Osteocyte (in vitro differentiated cells): ENCODE measurements around the gene NXN. TPM values are rescaled to one million over a fixed set of nuclear protein-coding genes. Genes with fewer than 3 reads are reported as not detected.
"Not testable (repeated sequence)": the region's sequence is repeated elsewhere in the genome, so short reads cannot be mapped to it uniquely, and the experiment has no call there.

Experiments
- DNase-seq: peaks from one replicate; pipeline ENCODE4 v3.0.0; 2021; ENCODE audit warnings: mixed read lengths; ENCODE audit not compliant: unreplicated experiment; ENCODE audit errors: extremely low spot score
- H3K27ac Mint-ChIP-seq: one replicate; pipeline ENCODE4 v1.8.0; 2021; ENCODE audit warnings: mild to moderate bottlenecking, mixed read lengths; ENCODE audit not compliant: unreplicated experiment
- H3K27me3 Mint-ChIP-seq: one replicate; pipeline ENCODE4 v1.8.0; 2021; ENCODE audit warnings: mixed read lengths; ENCODE audit not compliant: unreplicated experiment
- H3K36me3 Mint-ChIP-seq: one replicate; pipeline ENCODE4 v1.8.0; 2021; ENCODE audit warnings: mixed read lengths; ENCODE audit not compliant: unreplicated experiment
- H3K4me1 Mint-ChIP-seq: one replicate; pipeline ENCODE4 v1.8.0; 2021; ENCODE audit warnings: mixed read lengths; ENCODE audit not compliant: unreplicated experiment
- H3K4me3 Mint-ChIP-seq: one replicate; pipeline ENCODE4 v1.8.0; 2021; ENCODE audit warnings: mild to moderate bottlenecking, moderate library complexity, mixed read lengths; ENCODE audit not compliant: unreplicated experiment
- H3K9me3 Mint-ChIP-seq: one replicate; pipeline ENCODE4 v1.8.0; 2021; ENCODE audit warnings: mixed read lengths; ENCODE audit not compliant: unreplicated experiment
- CTCF ChIP-seq: fragments of 200-600 bp; sonication (generic); IDR thresholded peaks from 2 replicates; pipeline ENCODE4 v1.5.0; 2021; ENCODE audit warnings: antibody characterized with exemption, mild to moderate bottlenecking, moderate library complexity
- total RNA-seq: library from RNA; stranded (reverse); gene quantifications from 2 replicates; pipeline ENCODE4 v1.2.1, GENCODE V29; 2021

The NXN gene
- total RNA-seq, 1 donor from 2014 or later = 123 TPM

- Mint-ChIP-seq H3K4me3 (peak overlapping the region; percentile 56), H3K27me3 (no peaks in the 10 kb centered on the region), H3K4me1 (peaks cover 79% of the 10 kb centered on the region), H3K27ac (peak overlapping the region; percentile 91), H3K9me3 (no peaks in the 10 kb centered on the region), H3K36me3 (no peaks in the 10 kb centered on the region)
- DNase-seq = no peak
- TF ChIP-seq CTCF = no peak
Observed at GRCh38 chr17:880443-881269, 98.9 kb downstream of the NXN start.

GRCh38 chr17:879546-880442, 99.8 kb downstream of the NXN start:
- H3K9me3 Mint-ChIP-seq = no peaks in the 10 kb centered on the region
- peak; percentile 58 for TF ChIP-seq CTCF
- no peaks in the 10 kb centered on the region for H3K36me3 Mint-ChIP-seq
- DNase-seq = no peak
- H3K4me1 Mint-ChIP-seq = peaks cover 77% of the 10 kb centered on the region
- peak overlapping the region; percentile 33 for H3K4me3 Mint-ChIP-seq
- no peaks in the 10 kb centered on the region for H3K27me3 Mint-ChIP-seq
- peak overlapping the region; percentile 91 for H3K27ac Mint-ChIP-seq

- no peak for DNase-seq
- Mint-ChIP-seq H3K36me3 (peaks cover 2% of the 10 kb centered on the region), H3K9me3 (no peaks in the 10 kb centered on the region), H3K4me3 (peak overlapping the region; percentile 5), H3K27me3 (no peaks in the 10 kb centered on the region), H3K27ac (peak overlapping the region; percentile 92), H3K4me1 (peaks cover 62% of the 10 kb centered on the region)
- no peak for TF ChIP-seq CTCF
Observed at GRCh38 chr17:877630-878029, 101.9 kb downstream of the NXN start.

GRCh38 chr17:876272-876671, 103.3 kb downstream of the NXN start:
- Mint-ChIP-seq H3K9me3 (peaks cover 3% of the 10 kb centered on the region), H3K27me3 (no peaks in the 10 kb centered on the region), H3K36me3 (peaks cover 8% of the 10 kb centered on the region), H3K27ac (peak overlapping the region; percentile 58), H3K4me1 (peaks cover 60% of the 10 kb centered on the region), H3K4me3 (no peak overlapping the region)
- TF ChIP-seq CTCF = no peak
- no peak for DNase-seq

GRCh38 chr17:874590-874989, 105.0 kb downstream of the NXN start:
- not testable (repeated sequence) for DNase-seq, H3K9me3 Mint-ChIP-seq, H3K36me3 Mint-ChIP-seq, H3K27me3 Mint-ChIP-seq, H3K4me3 Mint-ChIP-seq, H3K27ac Mint-ChIP-seq
- H3K4me1 Mint-ChIP-seq = peaks cover 52% of the 10 kb centered on the region
